ENCODE data around the gene EXPH5.

EXPH5 gene

DNA sequence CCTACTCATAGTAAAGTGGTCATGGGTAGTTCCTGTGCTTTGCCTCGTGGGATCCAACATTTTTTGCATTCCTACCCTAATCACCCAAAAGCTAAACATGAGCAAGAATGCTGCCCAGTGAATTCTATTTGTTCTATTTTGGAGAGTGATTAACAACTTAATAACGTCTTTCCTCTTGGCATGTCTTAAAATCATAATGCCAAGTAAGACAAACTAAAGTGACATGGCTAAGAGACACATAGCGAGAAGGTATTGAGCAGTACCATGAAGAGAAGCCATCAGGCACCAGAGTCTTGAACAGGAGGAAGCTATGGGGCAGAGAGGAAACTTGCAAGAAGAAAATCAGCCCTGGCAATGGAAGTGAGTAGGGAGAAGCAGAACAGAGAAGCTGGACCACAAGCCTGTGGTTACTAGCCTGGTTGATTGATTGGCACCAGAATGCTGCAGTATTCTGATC lies 32.0 kb downstream of the EXPH5 start:
- FAIRE-seq: no peak

DNA sequence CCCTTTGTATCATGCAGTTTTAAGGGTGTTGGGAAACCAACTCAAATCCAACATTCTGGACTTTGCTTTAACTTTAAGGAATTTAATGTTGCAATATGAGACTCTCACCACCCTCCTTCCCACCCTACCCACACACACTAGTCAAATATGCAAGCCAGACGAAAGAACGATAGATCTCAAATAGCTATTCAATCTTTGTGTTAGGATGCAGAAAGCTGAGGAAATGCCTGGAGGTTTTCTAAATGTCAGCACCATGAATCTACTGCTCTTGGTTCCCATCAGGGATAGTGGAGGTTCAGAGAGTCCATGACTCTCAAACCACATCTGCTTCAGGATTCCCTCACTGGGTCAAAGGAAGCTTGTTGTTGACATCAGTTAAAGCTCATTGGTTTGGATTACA lies 33.7 kb downstream of the EXPH5 start:
- no peak for FAIRE-seq

DNA sequence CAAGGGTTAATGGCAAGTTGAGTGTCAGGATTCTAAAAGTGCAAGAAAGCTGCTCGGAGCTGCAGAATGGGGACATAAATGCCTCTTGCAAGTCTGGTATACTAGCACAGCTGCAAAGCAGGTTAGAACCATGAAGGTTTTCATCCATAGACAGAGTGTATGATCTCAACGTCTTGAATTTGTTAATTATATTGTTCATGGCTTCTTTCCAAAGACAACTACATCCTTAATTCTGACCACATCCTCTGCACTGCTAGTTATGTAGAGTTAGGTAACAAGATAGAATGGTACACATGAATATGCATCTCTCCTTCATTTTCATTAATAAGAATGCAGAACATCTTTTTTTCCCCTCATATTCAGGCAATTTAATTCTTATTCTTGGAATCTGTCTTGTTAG lies 34.2 kb downstream of the EXPH5 start:
- no peak for FAIRE-seq

DNA sequence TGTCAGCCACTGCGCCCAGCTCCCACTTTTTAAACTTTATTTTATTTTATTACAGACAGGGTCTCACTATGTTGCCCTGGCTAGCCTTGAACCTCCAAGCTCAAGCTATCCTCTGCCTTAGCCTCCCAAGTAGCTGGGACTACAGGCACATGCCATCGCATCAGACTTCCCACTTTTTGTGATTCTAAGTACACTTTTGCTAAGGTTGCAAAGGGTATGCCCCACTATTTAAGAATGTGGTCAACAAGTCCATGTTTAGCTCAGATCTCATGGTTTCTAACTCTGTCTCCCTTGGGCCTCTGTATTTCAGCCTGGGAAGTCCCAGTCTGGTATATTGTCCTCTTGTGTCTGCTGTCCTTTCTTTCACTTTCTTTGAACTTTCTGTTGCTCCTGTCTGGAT lies 35.3 kb downstream of the EXPH5 start:
- no peak for FAIRE-seq

DNA sequence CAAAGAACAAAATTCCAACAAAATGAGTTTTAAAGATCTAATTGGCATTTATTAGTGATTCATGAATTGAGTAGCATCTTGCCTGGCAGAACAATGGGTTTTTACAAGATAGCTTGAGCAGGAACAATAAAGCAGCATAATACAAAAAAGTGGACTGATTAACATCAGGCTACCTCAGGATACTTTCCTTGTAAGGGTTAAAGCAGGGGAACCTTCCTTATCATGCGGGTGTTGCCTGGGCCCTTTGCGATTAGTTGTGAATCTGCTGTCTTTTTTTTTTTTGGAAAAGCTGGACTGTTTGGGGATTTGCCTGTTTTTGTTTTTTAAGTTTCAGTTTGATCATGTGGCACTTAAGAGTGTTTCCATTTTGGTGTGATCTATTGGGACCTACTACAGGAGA lies 37.5 kb downstream of the EXPH5 start:
- no peak for FAIRE-seq

DNA sequence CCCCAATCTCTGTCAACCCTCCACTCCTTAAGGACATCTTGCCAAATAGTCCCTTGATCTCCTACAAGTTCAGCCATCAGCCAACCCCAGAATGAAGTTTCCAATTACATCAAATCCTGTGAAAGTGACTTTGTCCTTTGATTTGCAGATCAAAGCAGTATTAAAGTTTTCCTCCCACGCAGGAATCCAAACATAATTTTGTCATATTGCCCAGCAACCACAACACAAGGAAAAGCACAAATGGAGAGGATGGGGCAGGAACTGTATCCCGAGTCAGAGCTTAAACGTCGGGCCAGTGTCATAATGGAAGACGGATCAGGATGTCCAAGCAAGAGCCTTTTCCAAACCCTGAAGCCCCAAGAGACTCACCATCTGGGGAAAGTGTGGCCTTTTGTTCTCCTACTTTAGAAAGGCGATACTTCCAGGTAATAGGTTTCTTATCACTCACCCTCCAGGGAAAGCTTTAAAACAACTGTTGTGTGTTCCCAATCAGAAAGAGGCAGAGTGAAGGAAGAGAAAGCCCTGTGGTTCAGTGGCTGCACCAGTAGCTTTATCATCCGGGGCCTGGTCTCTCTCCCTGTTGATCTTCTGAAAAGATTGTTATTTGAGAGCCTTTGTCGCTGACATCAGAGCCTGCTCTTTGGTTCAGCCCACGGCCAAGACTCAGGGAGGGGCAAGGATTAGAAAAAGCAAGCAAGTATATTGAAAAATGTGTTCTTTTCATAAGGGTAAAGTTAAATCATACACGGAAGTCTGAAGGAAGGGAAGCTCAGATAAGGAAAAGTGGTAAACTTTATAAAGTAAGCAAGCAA lies 41.7 kb downstream of the EXPH5 start:
- no peak for FAIRE-seq

DNA sequence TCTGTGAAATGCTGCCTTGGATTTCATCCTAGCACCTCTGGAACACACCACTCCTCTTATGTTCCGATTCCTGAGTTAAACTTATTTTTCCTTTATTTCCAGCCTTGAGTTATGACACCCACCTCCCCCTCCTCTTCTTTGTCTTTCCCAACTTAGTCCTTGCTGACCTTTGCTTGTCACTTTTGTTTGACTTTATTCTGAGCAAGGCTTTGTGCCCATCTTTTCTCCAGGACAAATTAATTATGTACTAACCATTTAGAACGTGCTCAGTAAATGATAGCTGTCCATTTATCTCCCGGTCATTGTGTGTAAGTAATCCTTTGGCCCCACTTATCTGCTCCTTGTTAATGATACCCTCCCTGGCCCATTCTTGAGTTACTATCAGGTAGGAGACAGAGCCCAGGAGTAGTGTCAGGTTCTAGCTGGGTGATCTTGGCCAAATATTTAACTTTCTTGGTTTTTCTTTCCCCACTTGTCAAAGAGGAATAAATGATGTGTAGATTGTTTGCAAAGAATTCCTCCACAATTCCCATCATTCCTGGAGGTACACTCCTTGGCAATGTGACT lies 44.2 kb downstream of the EXPH5 start:
- FAIRE-seq: no peak

DNA sequence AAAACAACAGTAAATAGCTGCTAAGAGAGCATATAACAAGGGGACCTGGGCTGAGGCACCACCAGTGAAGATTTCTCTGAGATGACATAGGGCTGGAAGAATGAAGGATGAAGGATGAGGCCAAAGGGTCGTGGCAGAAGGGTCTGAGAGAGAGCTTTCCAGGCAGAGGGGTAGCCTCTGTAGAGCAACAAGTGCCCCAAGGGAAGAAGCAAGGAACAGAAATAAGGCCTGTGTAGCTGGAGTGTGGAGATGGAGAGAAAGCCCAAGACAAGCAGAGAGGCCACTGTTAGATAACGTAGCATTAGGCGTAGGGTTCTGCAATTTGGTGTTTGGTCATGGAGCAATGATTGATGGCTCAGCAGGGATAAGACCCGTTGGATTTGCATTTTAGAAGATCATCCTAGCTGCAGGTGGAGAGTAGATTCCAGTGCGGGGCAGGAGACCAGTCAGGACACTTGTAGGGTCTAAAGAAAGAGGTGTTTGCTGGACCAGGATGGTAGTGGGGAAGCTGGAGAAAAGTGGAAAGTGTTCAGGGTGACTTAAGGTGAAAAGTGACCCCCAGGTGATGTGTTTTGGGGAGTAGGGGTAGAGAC lies 47.6 kb downstream of the EXPH5 start:
- no peak for FAIRE-seq

DNA sequence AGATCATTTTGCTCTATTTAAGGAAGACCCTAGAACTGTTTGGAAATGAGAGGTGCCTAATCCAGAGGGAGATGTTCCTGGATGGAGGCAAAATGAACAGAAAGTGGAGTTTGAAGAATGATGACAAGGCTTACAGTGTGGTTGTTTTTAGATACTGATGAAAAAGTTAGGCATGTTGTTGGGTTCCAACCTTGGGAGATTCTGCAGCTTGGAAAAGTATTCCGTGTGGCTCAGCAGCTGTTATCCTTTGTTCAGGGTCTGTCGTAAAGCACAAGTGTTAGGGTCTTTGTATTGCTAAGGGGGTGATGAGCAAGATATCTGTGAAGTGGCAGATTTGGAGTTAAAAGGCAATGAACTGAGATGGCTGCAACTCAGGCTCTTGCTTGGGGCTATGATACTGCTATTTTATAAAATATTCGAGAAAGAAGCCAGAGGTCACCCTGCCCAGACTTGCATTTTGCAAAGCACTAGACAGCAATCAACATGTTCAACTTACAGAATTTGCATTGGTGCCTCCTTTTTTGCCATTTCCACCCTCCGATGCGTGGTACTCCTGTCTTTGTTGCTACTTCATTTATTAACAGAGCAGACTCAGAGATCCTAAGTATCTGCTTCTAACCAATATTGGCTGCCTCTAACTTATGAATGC lies 50.1 kb downstream of the EXPH5 start:
- no peak for FAIRE-seq

DNA sequence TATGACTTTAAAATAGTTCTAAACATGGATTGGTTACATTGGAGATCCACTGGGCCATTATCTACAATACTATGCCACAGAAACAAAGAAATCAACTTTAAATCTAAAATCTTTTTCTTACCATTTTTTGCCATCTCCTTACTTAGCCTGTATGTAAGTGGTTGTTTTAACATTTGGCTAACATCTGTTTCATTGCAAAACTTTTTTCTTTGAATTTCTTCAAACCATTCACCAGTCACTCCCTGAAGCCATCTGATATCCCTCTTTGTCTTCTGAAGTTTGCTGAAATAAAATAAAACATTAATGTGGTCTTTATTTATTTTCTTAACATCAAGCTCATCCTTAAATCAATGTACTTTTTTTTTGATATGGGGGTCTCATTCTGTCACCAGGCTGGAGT lies 52.0 kb downstream of the EXPH5 start:
- FAIRE-seq: no peak

DNA sequence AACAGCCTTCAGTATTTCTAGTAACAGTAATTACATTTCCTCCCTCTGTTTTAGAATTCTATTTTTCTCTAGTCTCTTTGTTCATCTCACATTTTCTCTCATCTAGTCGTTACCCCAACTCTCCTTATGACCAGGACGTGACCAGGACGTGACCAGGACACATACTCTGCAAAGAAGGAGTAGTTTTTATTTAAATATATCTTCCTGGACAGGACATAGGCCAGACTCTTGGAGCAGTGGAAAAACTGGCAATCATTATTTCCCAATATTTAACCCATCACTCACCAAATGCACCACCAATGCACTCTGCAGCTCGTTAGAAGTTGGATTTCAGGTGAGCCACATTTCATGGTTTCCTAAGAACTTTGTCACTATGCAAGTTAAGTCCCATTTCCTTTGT lies 55.1 kb downstream of the EXPH5 start:
- no peak for FAIRE-seq

DNA sequence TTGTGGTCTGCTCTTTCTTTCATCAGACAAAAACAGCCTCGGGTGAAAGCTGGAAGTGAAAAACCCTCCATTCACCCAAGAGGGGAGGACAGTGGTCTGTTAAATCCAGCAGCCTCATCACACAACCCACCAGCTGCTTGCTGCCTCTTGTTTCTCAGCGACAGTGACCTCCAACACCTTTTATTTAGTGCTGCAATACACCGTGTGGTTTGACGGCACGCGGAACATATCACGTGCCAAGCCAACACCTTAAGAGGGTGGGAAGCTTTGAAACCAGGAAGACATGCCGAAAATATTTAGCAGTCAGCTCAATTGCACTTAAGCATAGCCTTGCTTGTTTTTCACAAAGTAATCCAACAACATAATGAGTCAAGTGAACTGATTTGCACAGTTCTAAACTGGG lies 55.5 kb downstream of the EXPH5 start:
- FAIRE-seq: no peak

DNA sequence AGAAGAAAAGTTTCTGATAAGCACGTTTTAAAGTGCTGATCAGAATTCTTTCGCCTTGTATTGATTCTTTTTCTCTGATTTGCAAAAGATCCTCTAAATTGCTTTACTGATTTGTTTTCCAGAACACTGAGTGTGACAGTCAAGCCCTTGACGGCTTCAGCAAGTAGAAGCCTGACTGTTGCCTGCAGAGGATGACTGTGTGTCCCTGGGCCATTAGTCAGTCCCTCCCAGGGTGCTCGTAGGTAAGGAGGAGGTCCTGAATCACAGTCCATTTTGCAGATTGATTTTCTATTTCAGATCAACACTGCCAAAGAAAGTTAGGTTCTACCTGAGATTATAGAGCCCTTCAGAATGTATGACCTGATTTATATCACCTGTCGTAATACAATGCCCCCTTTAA lies 56.8 kb downstream of the EXPH5 start:
- no peak for FAIRE-seq

DNA sequence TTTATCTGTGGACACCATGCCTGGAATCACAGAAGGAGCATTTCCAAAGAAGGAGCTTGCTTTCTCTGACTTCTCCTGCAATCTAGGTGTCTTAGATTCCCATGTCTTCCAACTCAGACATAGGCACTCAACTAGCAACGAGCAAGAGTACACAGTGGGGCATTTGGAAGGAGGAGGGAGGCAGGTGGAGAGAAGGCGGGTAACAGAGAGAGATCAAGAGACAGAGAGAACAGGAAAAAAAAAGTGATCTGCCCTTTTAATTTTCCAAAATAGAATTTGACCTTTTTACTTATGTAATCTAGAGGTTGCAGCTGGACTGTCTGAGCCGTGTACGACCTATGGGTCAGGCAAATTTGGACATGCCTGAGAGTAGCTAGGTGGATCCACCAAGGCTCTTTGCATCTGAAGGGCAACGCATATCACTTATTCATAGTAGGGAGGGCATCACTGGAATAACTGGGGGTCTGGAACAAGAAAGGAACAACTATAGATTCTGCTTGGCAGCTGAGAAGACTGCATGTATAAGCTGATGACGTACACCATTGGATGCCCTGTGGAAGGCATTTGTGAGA lies 58.1 kb downstream of the EXPH5 start:
- FAIRE-seq: no peak

DNA sequence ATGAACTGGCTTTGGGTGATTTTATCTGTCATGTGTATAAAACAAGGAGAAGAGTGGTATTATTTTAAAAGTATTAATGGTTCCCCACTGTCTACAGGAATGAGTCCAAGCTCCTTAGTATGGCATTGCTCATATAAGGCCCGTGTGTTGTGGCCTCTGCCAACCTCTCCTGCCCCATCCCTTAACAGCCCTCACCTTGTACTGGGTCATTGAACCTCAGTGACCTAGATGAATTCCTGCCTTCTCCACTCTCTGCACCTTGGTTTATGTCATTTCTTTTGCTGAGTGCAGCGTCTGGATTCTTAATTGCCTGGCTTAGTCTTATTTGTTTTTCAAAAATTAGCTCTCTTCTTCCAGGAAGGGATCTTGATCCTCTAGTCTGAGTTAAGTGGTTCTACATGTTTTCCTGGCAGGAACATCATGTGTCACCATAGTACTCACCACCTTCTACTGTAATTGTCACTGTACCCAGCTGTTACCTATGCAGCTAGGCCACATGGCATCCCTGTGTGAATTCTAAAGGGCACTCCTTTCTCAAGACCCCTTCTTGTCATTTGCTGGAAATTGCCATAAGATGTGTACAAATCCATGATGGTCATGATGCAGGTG lies 59.2 kb downstream of the EXPH5 start:
- no peak for FAIRE-seq

DNA sequence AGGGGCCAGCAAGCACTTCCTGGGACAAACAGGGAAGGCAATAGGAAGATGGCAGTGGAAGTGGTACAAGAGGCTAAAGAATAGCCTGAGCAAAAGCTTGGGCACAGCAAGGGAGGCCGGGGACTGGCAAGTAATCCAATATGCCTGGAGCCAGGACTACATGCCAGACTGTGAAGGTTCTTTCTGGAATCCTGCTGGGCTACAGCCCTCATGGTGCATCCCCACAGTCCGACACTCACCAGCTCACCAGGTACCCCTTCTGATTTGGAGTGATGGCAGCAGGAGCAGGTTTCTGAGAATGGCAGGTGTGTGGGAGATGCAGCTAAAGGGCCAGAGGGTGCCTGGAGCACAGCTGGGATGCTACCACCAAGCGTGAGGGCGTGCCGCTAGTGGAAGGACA lies 63.1 kb downstream of the EXPH5 start:
- FAIRE-seq: no peak

DNA sequence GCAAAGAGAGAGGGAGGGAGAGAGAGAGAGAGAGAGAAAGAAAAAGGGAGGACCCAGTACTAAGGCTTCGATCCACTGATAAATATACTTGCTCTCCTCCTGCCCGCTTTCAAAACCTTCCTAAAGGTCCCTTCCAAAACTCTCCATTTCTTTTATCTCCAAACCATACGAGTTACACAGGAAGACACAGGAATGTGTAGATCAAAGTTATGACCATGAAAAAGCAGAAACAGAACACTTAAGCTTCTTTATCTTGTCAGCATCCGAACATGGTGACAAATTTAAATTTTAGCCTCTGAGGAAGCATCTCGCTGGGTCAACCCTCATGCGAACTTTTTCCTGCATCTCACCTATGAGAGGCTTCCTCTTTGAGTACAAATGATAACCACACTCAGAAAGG lies 66.2 kb downstream of the EXPH5 start:
- FAIRE-seq: no peak

DNA sequence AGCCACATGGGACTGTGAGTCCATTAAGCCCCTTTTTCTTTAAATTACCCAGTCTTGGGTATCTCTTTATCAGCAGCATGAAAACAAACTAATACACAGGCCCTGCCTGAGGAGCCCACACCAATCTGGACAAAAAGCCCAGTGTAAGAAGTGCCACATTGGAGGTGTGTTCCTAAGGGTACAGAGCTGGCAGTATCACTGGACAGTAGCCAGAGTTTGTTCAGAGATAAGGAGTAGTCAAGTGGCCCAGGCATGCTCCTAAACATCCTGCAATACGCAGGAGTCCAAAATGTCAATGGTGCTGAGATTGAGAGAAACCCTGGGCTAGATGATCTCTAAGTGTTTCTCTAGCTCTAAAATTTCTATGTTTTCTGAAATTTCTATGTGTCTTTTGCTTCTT lies 68.4 kb downstream of the EXPH5 start:
- FAIRE-seq: no peak

DNA sequence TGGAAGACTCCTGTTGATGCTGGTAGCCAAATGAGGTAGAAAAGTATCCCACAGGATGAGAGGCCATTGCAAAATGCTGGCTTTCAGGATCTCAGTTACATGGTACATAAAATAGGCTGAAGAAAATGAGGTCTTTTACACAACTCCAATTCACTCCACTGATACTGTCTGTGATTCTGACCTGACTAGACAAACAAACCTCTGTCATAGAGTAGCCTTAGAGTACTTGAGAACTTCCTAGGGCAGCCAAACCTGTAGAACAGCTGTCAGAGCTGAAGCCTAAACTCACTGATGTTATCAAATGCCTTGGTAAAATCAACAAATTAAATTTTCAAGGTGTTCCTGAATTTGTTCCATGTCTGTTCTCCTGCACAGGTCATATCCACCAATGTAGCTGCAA lies 69.1 kb downstream of the EXPH5 start:
- FAIRE-seq: no peak

DNA sequence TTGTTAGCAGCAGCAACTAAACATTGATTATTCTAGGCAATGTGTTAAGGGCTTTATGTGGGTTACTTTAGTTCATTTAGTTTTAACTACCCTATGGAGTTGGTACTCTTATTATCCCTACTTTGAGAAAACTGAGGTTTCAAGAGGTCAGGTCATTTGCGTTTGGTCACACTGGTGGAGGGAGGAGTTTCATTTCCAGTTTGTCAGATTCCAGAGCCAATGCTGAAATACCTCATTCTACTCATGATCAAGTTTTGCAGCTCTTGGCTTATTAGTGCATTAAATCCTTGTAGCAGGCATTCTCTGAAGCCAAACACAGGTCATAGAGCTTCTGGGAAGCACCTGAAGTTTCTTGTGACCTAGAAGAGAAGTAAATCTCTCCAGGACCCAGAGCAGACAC lies 71.2 kb downstream of the EXPH5 start:
- no peak for FAIRE-seq

DNA sequence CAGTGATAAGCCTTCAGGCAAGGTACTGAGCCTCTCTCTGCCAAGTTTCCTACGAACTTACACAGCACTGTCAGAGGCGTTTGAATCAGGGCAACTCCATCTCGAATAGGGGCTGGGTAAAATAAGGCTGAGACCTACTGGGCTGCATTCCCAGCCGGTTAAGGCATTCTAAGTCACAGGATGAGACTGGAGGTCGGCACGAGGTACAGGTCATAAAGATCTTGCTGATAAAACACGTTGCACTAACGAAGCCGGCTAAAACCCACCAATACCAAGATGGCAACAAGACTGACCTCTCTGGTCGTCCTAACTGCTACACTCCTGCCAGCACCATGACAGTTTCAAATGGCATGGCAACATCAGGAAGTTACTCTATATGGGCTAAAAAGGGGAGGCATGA lies 75.0 kb downstream of the EXPH5 start:
- no peak for FAIRE-seq

DNA sequence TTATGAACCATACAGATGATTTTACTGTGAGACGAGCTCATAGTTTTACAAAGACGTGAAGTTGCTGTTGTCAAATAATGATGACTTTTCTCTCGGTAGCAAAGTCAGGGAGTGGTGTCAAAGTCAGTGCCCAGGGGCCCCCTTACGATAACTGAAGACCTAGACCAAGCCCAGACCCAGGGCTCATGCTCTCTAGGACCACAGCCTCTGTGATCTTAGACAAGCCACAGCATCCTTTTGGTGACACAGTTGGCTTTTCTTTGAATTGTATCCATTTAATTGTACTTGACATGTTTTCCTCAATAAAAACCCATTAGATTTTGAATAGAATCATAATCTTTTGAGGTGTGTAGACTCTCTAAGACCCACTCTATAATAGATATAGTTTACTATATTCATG lies 77.4 kb downstream of the EXPH5 start:
- FAIRE-seq: no peak

DNA sequence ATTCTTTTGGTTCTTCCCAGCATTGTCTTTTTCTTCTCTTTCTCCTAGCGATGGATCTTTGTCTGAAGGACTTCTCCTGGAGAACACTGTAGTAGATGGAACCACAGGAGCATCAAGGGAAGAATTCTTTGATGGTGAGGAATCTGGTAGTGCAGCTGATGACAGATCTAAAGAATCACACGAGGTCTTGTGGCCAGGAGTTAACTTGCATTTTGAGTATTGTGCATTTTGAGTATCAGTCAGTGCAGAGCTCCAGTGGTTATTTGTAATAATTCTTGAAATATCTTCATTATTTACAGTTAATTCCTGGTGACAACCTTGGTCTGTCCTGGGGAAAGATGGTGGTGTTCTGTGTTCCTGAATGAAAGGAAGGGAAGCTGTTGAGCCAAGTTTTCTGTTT lies 80.9 kb downstream of the EXPH5 start:
- no peak for FAIRE-seq

Data from TTC549 (cell line).